Ovary (tissue), 3 donors: Measurements from ENCODE around the gene CREG1.

ENCODE experiments used
- CTCF ChIP-seq, 3 donors: fragments of 450-650 bp in 2 of 3; fragments of 200-600 bp in 1 of 3; IDR thresholded peaks; one replicate each; pipeline versions ENCODE4 v1.5.1 to v1.8.0; 2016 to 2022; ENCODE audit warnings: antibody characterized with exemption in 3 of 3, mild to moderate bottlenecking in 1 of 3
- EP300 ChIP-seq: sonication (generic); formaldehyde crosslinking; IDR thresholded peaks from one replicate; pipeline ENCODE4 v1.6.1; 2017; ENCODE audit warnings: antibody characterized with exemption
- POLR2A ChIP-seq: fragments of 450-650 bp; IDR thresholded peaks from one replicate; pipeline ENCODE4 v1.6.1; 2017; ENCODE audit warnings: antibody characterized with exemption, mild to moderate bottlenecking, moderate library complexity
- donor health status: DM: no; HTN: no; CAD: no.

- TF ChIP-seq POLR2A, result no peak
- no peak for TF ChIP-seq CTCF (IDR thresholded peaks at IDR 0.05)
- no peak for TF ChIP-seq EP300
Observed at GRCh38 chr1:167573035-167573434, 19.5 kb upstream of the CREG1 start.
